ENCODE measurements around the gene AQP12A. TPM values are rescaled to one million over a fixed set of nuclear protein-coding genes. Genes with fewer than 3 reads are reported as not detected.

Gene AQP12A
- total and polyA plus RNA-seq, 10 of the 15 experiments (the other 5 are each of a cell fraction or from before 2014, with no cell fraction given), result not detected

GRCh38 chr2:240725266-240725665 is 33.6 kb downstream of the AQP12A start:
- no peak overlapping the region for H3K9ac ChIP-seq (ENCODE audit: control insufficient read depth, insufficient read depth, low read length)
- 40% methylated on average over 11 of the region's 12 CpGs for WGBS (ENCODE audit: insufficient coverage, insufficient replicate concordance, low lambda C conversion rate, missing lambda C conversion rate)
- no TSS peak for BruUV-seq (replicated peaks)
- in situ Hi-C loops (cut with MboI), result no loop called here
- no peaks in the 10 kb centered on the region for H3K36me3 ChIP-seq (ENCODE audit: control insufficient read depth in 2 of 2, insufficient read depth in 2 of 2, low read length in 1 of 2)
- FAIRE-seq (no peak), DNase-seq (ENCODE audit: low read depth, low spot score) (no peak), ATAC-seq (no peak)
- no peaks in the 10 kb centered on the region for H3K9me3 ChIP-seq (replicated peaks; ENCODE audit: control insufficient read depth, insufficient read depth, low read length)
- H3K79me2 ChIP-seq (ENCODE audit: control insufficient read depth, insufficient read depth, low read length), result no peaks in the 10 kb centered on the region
- TF ChIP-seq ZNF687 (IDR thresholded peaks at IDR 0.05) (no peak), ZBTB4 (CRISPR knock-in tag; IDR thresholded peaks at IDR 0.05) (no peak), ZBTB33 (IDR thresholded peaks at IDR 0.05) (no peak), KAT2A (conservative IDR thresholded peaks at IDR 0.05; ENCODE audit: control insufficient read depth, low read depth, low read length) (no peak), NRF1 (conservative IDR thresholded peaks at IDR 0.05; ENCODE audit: low read depth, low read length) (no peak), USF1 (IDR thresholded peaks at IDR 0.05; ENCODE audit: borderline replicate concordance, extremely low read length, insufficient read depth, low read depth, low read length) (no peak), WRNIP1 (IDR thresholded peaks at IDR 0.05; ENCODE audit: borderline replicate concordance, low read depth, low read length) (no peak), BACH1 (IDR thresholded peaks at IDR 0.05; ENCODE audit: borderline replicate concordance) (no peak), ZNF384 (IDR thresholded peaks at IDR 0.05; ENCODE audit: borderline replicate concordance, low read depth, low read length) (no peak)
- intact Hi-C loops (cut with micrococcal nuclease; ENCODE audit: unreplicated experiment), result no loop called here
- ChIA-PET SMC1A (ENCODE audit: uncharacterized antibody, unreplicated experiment) (no interaction called here), CTCF (interaction anchor here (0.9 kb wide), 1 partner anchor 211 kb away, joined by 3 read pairs; no protein-coding TSS in a partner anchor), POLR2A (no interaction called here), RAD21 (ENCODE audit: unreplicated experiment) (no interaction called here)
- no peak overlapping the region for H3K27ac ChIP-seq (ENCODE audit: control insufficient read depth, insufficient read depth)
- no peaks in the 10 kb centered on the region for H3K4me1 ChIP-seq (ENCODE audit: control insufficient read depth, insufficient read depth, low read length)
- H3K4me3 ChIP-seq, result no peak overlapping the region
- H3K27me3 ChIP-seq (replicated peaks in 1 of 2; ENCODE audit: control insufficient read depth in 2 of 2, insufficient read depth in 2 of 2, low read length in 1 of 2), result peaks cover 0 to 1% of the 10 kb centered on the region in 2 experiments; a peak in 2 of 4 replicates
- no peaks in the 10 kb centered on the region for H4K20me1 ChIP-seq (ENCODE audit: control insufficient read depth, insufficient read depth)
- no peak overlapping the region for H3K4me2 ChIP-seq (ENCODE audit: control insufficient read depth, insufficient read depth)
- no peak overlapping the region for H2AFZ ChIP-seq (ENCODE audit: control insufficient read depth, low read depth, low read length)
